Activated CD8-positive, alpha-beta T cell treated with anti-CD3 and anti-CD28 coated beads for 36 hours (primary cell): ENCODE results near the gene IAH1. TPM values are rescaled to one million over a fixed set of nuclear protein-coding genes. Genes with fewer than 3 reads are reported as not detected.

Source experiments
- ATAC-seq: fragments of 200-7000 bp; cut with Tn5 transposase; one replicate; pipeline ENCODE4 v1.10.0; 2021; ENCODE audit warnings: mild to moderate bottlenecking, moderate library complexity
- CTCF ChIA-PET: fragments of 350-600 bp; sonication (Branson Sonifier 250); formaldehyde crosslinking; loops from one replicate; lab custom pipeline; 2021; ENCODE audit warnings: antibody characterized with exemption; lab: Charles Lee
- POLR2A ChIA-PET: fragments of 350-600 bp; sonication (Branson Sonifier 250); formaldehyde crosslinking; loops from one replicate; lab custom pipeline; 2021; ENCODE audit warnings: antibody characterized with exemption; lab: Charles Lee
- DNase-seq: peaks from one replicate; pipeline ENCODE4 v3.0.0-alpha.2; 2020
- H3K27ac Mint-ChIP-seq: one replicate; pipeline ENCODE4 v1.8.0; 2021; ENCODE audit warnings: mild to moderate bottlenecking, mixed read lengths
- H3K27me3 Mint-ChIP-seq: one replicate; pipeline ENCODE4 v1.8.0; 2021; ENCODE audit warnings: mixed read lengths
- H3K36me3 Mint-ChIP-seq: one replicate; pipeline ENCODE4 v1.8.0; 2021; ENCODE audit warnings: low read depth, mixed read lengths
- H3K4me1 Mint-ChIP-seq: one replicate; pipeline ENCODE4 v1.8.0; 2021; ENCODE audit warnings: low read depth, mixed read lengths
- H3K4me3 Mint-ChIP-seq: one replicate; pipeline ENCODE4 v1.8.0; 2021; ENCODE audit warnings: mild to moderate bottlenecking, moderate library complexity, mixed read lengths
- H3K9me3 Mint-ChIP-seq: one replicate; pipeline ENCODE4 v1.8.0; 2021; ENCODE audit warnings: mixed read lengths
- intact Hi-C: fragments of 100-400 bp; cut with micrococcal nuclease; formaldehyde crosslinking; loops from one replicate; pipeline ENCODE4 v1.10.0; 2022
- total RNA-seq, 2 experiments: library from RNA; stranded (reverse); gene quantifications; one replicate each; pipeline ENCODE4 v1.2.3, GENCODE V29; 2021
- TF ChIP-seq, protein P1 (sequence below): fragments of 200-600 bp; IDR thresholded peaks from one replicate; pipeline ENCODE4 v1.8.0; 2022; ENCODE audit warnings: antibody characterized with exemption, mild to moderate bottlenecking

The IAH1 gene, protein sequence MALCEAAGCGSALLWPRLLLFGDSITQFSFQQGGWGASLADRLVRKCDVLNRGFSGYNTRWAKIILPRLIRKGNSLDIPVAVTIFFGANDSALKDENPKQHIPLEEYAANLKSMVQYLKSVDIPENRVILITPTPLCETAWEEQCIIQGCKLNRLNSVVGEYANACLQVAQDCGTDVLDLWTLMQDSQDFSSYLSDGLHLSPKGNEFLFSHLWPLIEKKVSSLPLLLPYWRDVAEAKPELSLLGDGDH
- total RNA-seq = 10 to 100 TPM; 64.9 to 67.3 TPM

DNA sequence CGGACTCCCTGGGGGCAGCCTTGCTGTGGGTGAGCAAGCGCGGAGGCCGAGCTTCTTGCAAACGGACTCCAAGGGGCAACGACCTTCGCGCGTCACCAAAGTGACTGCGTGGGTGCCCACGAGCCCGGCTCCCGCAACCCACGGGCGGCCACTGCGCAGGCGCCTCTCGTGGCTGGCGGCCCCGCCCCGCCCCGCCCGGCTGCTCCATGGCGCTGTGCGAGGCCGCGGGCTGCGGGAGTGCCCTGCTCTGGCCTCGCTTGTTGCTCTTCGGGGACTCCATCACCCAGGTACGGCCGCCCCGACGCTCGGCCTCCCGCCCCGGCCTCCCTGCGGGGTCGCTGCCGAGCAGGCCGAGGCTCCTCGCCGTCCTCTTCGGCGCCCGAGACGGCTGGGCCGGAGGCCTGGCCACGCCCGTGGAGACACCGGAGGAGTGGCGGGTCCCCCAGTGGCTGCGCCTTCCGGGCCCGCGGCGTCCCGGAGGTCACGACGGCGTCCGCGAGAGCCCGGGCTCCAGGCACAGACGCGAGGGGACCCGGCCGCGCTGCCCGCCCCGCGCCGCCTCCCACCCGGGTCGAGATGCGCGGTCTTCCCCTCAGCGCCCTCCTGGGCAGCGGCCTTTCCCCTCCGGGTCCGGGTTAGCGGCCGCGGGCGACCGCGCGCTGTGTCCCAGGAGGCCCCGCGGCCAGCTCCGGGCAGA lies at the start of gene IAH1:
IAH1 (plus strand) TSS at position 191 of the 697 bp plus-strand sequence; CDS start at position 207, 16 bp downstream.
- no peaks in the 10 kb centered on the region for H3K9me3 Mint-ChIP-seq
- POLR2A ChIA-PET = interaction anchor here (0.6 to 2.6 kb wide), 10 partner anchors 10 to 368 kb away, joined by 3 to 19 read pairs (median 4); partner anchors contain the start of genes ADAM17, CPSF3 and ITGB1BP1

GRCh38 chr2:9428965-9429577 lies 45.3 kb upstream of the IAH1 start:
- intact Hi-C loops = no loop called here

More for the DNA sequence above, at the start of gene IAH1:
- CTCF ChIA-PET = interaction anchor here (0.6 to 1.4 kb wide), 5 partner anchors 16 to 280 kb away, joined by 3 read pairs; partner anchors contain the start of gene ADAM17
- DNase-seq = peak; percentile 63
- intact Hi-C loops = loop anchor here (5.0 kb wide), 1 partner anchor 78 kb away; no protein-coding TSS in a partner anchor
- peak within 1 kb of the TSS; percentile 83 for H3K27ac Mint-ChIP-seq
- peaks cover 40% of the 10 kb centered on the region for H3K4me1 Mint-ChIP-seq
- H3K4me3 Mint-ChIP-seq = peak within 1 kb of the TSS; percentile 82
- TF ChIP-seq, protein P1, sequence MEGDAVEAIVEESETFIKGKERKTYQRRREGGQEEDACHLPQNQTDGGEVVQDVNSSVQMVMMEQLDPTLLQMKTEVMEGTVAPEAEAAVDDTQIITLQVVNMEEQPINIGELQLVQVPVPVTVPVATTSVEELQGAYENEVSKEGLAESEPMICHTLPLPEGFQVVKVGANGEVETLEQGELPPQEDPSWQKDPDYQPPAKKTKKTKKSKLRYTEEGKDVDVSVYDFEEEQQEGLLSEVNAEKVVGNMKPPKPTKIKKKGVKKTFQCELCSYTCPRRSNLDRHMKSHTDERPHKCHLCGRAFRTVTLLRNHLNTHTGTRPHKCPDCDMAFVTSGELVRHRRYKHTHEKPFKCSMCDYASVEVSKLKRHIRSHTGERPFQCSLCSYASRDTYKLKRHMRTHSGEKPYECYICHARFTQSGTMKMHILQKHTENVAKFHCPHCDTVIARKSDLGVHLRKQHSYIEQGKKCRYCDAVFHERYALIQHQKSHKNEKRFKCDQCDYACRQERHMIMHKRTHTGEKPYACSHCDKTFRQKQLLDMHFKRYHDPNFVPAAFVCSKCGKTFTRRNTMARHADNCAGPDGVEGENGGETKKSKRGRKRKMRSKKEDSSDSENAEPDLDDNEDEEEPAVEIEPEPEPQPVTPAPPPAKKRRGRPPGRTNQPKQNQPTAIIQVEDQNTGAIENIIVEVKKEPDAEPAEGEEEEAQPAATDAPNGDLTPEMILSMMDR = no peak
- ATAC-seq = peak; percentile 80
- peaks cover 48% of the 10 kb centered on the region for H3K36me3 Mint-ChIP-seq
- no peaks in the 10 kb centered on the region for H3K27me3 Mint-ChIP-seq

GRCh38 chr2:9430316-9431293 lies 43.7 kb upstream of the IAH1 start:
- CTCF ChIA-PET = interaction anchor here (1.9 kb wide), 1 partner anchor 13 kb away, joined by 6 read pairs; no protein-coding TSS in a partner anchor
- DNase-seq = no peak
- Mint-ChIP-seq H3K27ac (peak overlapping the region; percentile 83), H3K36me3 (peaks cover 39% of the 10 kb centered on the region), H3K9me3 (no peaks in the 10 kb centered on the region), H3K27me3 (no peaks in the 10 kb centered on the region), H3K4me3 (no peak overlapping the region), H3K4me1 (peaks cover 19% of the 10 kb centered on the region)
- intact Hi-C loops = no loop called here
- POLR2A ChIA-PET = interaction anchor here (0.9 kb wide), 1 partner anchor 43 kb away, joined by 3 read pairs; the partner anchor contains the start of gene IAH1
- ATAC-seq = peak; percentile 55
- TF ChIP-seq, protein P1 = no peak

More at GRCh38 chr2:9428965-9429577, 45.3 kb upstream of the IAH1 start:
- Mint-ChIP-seq H3K9me3 (no peaks in the 10 kb centered on the region), H3K27ac (no peak overlapping the region), H3K36me3 (peaks cover 35% of the 10 kb centered on the region), H3K4me3 (no peak overlapping the region), H3K4me1 (peaks cover 19% of the 10 kb centered on the region), H3K27me3 (no peaks in the 10 kb centered on the region)
- ATAC-seq (no peak), DNase-seq (no peak)
- CTCF ChIA-PET = interaction anchor here (1.9 kb wide), 1 partner anchor 15 kb away, joined by 6 read pairs; no protein-coding TSS in a partner anchor
- TF ChIP-seq, protein P1 = no peak
- POLR2A ChIA-PET = no interaction called here

- no peak overlapping the region for H3K27ac Mint-ChIP-seq
- TF ChIP-seq, protein P1 = no peak
Measured at GRCh38 chr2:9434489-9434888, 39.9 kb upstream of the IAH1 start.

More at GRCh38 chr2:9434489-9434888, 39.9 kb upstream of the IAH1 start:
- ChIA-PET CTCF (no interaction called here), POLR2A (interaction anchor here (0.8 to 1.1 kb wide), 2 partner anchors 11 to 39 kb away, joined by 3 to 7 read pairs; no protein-coding TSS in a partner anchor)
- no peak overlapping the region for H3K4me3 Mint-ChIP-seq
- H3K4me1 Mint-ChIP-seq = peaks cover 14% of the 10 kb centered on the region
- no peak for ATAC-seq
- H3K27me3 Mint-ChIP-seq = no peaks in the 10 kb centered on the region
- peaks cover 49% of the 10 kb centered on the region for H3K36me3 Mint-ChIP-seq
- DNase-seq = no peak
- no peaks in the 10 kb centered on the region for H3K9me3 Mint-ChIP-seq
- intact Hi-C loops = no loop called here
